Measurements from ENCODE around the gene STX1B. TPM values are rescaled to one million over a fixed set of nuclear protein-coding genes. Genes with fewer than 3 reads are reported as not detected.

The STX1B gene
- total and polyA plus RNA-seq, 4 donors: 0.09 to 1.2 (median 0.51) TPM

GRCh38 chr16:31004658-31005057, 5.8 kb downstream of the STX1B start:
- Histone ChIP-seq H3K9me3 (ENCODE audit: control insufficient read depth in 4 of 4, low read length in 3 of 4) (no peaks in the 10 kb centered on the region), H3K9ac (ENCODE audit: low read depth in 1 of 2, low read length in 2 of 2) (no peak overlapping the region), H3K27ac (ENCODE audit: low read depth in 1 of 2, low read length in 2 of 2) (no peak overlapping the region), H3K4me1 (ENCODE audit: control insufficient read depth in 4 of 4, insufficient read depth in 4 of 4, low read length in 3 of 4) (peaks cover 3 to 12% (median 7%) of the 10 kb centered on the region in 4 donors), H3K27me3 (ENCODE audit: control insufficient read depth in 4 of 4, insufficient read depth in 4 of 4, low read length in 3 of 4) (no peaks in the 10 kb centered on the region), H3K36me3 (ENCODE audit: control insufficient read depth in 4 of 4, insufficient read depth in 3 of 4, low read depth in 1 of 4, low read length in 3 of 4) (no peaks in the 10 kb centered on the region), H3K4me3 (ENCODE audit: low read depth in 1 of 3, low read length in 3 of 3) (no peak overlapping the region)
- 73% methylated on average over 2 of the region's 2 CpGs for WGBS
- TF ChIP-seq CTCF (IDR thresholded peaks at IDR 0.05; ENCODE audit: low read depth, low read length, missing input control): no peak
- no peak for TF ChIP-seq ZBTB33 (IDR thresholded peaks at IDR 0.05)
- TF ChIP-seq HNF4G (IDR thresholded peaks at IDR 0.05): no peak
- no peak for TF ChIP-seq NR2F2 (IDR thresholded peaks at IDR 0.05)
- TF ChIP-seq RAD21 (IDR thresholded peaks at IDR 0.05): no peak
- no peak for TF ChIP-seq GABPA (IDR thresholded peaks at IDR 0.05 in 1 of 2, conservative IDR thresholded peaks at IDR 0.05 in 1 of 2)
- DNase-seq (ENCODE audit: low spot score): no peak

GRCh38 chr16:31003744-31004143, 6.7 kb downstream of the STX1B start:
- Histone ChIP-seq H3K9me3 (ENCODE audit: control insufficient read depth in 4 of 4, low read length in 3 of 4) (no peaks in the 10 kb centered on the region), H3K36me3 (ENCODE audit: control insufficient read depth in 4 of 4, insufficient read depth in 3 of 4, low read depth in 1 of 4, low read length in 3 of 4) (no peaks in the 10 kb centered on the region), H3K9ac (ENCODE audit: low read depth in 1 of 2, low read length in 2 of 2) (no peak overlapping the region), H3K4me1 (ENCODE audit: control insufficient read depth in 4 of 4, insufficient read depth in 4 of 4, low read length in 3 of 4) (peaks cover 3 to 21% (median 14%) of the 10 kb centered on the region in 4 donors), H3K27me3 (ENCODE audit: control insufficient read depth in 4 of 4, insufficient read depth in 4 of 4, low read length in 3 of 4) (no peaks in the 10 kb centered on the region), H3K4me3 (ENCODE audit: low read depth in 1 of 3, low read length in 3 of 3) (no peak overlapping the region), H3K27ac (ENCODE audit: low read depth in 1 of 2, low read length in 2 of 2) (no peak overlapping the region)
- no peak for DNase-seq (ENCODE audit: low spot score)
- TF ChIP-seq HNF4A (conservative IDR thresholded peaks at IDR 0.05) (no peak), ZBTB33 (IDR thresholded peaks at IDR 0.05) (no peak), MAX (IDR thresholded peaks at IDR 0.05) (no peak), REST (IDR thresholded peaks at IDR 0.05) (no peak), HNF4G (IDR thresholded peaks at IDR 0.05) (no peak), GABPA (IDR thresholded peaks at IDR 0.05 in 1 of 2, conservative IDR thresholded peaks at IDR 0.05 in 1 of 2) (no peak), RXRA (IDR thresholded peaks at IDR 0.05) (no peak)
- WGBS: 93% methylated on average over 6 of the region's 6 CpGs
